ENCODE measurements around the gene MAPK8IP2. TPM values are rescaled to one million over a fixed set of nuclear protein-coding genes. Genes with fewer than 3 reads are reported as not detected.

The MAPK8IP2 gene
- total RNA-seq, 6 experiments from 2014 or later, result 0.15 to 1.7 (median 0.45) TPM

DNA sequence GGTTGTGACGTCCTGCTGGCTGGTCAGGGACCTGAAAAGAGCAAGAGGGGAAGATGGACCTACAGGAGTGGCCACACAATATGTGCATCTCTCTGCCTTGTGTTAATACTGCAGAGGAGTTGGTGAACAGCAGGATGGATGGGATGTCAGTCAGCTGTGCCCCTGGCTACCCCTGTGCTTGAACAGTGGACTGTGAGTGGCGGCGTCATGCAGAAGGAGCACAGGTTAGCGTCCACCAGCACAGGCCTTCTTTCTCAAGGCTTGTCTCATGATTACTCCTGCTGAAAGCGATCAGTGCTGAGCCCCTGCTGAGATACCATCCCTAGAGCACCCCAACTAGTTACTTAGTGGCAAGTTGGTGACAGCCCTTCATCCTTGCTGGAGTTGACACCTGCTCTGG, 14.2 kb upstream of the MAPK8IP2 start:
- ATAC-seq (no peak), DNase-seq (peak in 2 of 3 donors; percentile 10 to 17)
- WGBS (ENCODE audit: insufficient coverage, low coverage, low lambda C conversion rate, missing lambda C conversion rate), result no CpG with 5 or more reads among the region's 5 CpGs
- Histone ChIP-seq H3K36me3 (no peaks in the 10 kb centered on the region), H3K4me3 (no peak overlapping the region), H3K9me3 (no peaks in the 10 kb centered on the region), H3K27me3 (no peaks in the 10 kb centered on the region), H3K27ac (no peak overlapping the region), H3K4me1 (peaks cover 0 to 11% (median 0%) of the 10 kb centered on the region in 4 donors)
- TF ChIP-seq, protein P1, sequence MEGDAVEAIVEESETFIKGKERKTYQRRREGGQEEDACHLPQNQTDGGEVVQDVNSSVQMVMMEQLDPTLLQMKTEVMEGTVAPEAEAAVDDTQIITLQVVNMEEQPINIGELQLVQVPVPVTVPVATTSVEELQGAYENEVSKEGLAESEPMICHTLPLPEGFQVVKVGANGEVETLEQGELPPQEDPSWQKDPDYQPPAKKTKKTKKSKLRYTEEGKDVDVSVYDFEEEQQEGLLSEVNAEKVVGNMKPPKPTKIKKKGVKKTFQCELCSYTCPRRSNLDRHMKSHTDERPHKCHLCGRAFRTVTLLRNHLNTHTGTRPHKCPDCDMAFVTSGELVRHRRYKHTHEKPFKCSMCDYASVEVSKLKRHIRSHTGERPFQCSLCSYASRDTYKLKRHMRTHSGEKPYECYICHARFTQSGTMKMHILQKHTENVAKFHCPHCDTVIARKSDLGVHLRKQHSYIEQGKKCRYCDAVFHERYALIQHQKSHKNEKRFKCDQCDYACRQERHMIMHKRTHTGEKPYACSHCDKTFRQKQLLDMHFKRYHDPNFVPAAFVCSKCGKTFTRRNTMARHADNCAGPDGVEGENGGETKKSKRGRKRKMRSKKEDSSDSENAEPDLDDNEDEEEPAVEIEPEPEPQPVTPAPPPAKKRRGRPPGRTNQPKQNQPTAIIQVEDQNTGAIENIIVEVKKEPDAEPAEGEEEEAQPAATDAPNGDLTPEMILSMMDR (IDR thresholded peaks at IDR 0.05), result no peak
- no peak for TF ChIP-seq POLR2A (IDR thresholded peaks at IDR 0.05)
- intact Hi-C loops (cut with DNase I), result no loop called here

DNA sequence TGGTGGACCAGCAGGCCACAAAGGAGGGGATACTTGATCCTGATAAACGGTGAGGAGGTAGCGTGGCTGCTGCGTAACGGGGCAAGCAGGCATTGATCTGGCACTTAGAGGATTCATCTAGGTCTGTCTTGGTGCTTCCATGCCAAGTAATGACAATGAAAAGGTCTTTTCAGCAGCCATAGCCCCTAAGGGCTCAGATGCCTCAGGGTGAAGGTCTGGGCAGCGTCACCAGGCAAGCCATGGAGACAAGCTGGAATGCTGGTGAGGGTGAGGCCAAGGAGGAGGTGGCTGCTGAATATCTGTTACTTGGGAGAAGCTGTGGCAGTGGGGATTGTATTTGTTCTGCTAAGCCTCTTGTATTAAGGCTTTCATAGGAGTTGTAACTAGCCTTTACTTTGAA, 13.2 kb upstream of the MAPK8IP2 start:
- no peaks in the 10 kb centered on the region for H3K9me3 ChIP-seq
- H3K36me3 ChIP-seq, result no peaks in the 10 kb centered on the region
- H3K27ac ChIP-seq, result no peak overlapping the region
- WGBS (ENCODE audit: insufficient coverage, low coverage, low lambda C conversion rate, missing lambda C conversion rate), result 90% methylated on average over 5 of the region's 5 CpGs
- ATAC-seq, result no peak
- no peak overlapping the region for H3K4me3 ChIP-seq
- TF ChIP-seq POLR2A (IDR thresholded peaks at IDR 0.05), result no peak
- TF ChIP-seq, protein P1 (IDR thresholded peaks at IDR 0.05), result no peak
- intact Hi-C loops (cut with DNase I), result no loop called here
- no peaks in the 10 kb centered on the region for H3K27me3 ChIP-seq
- peak in 1 of 3 donors; percentile 4 for DNase-seq
- peaks cover 0 to 7% (median 0%) of the 10 kb centered on the region in 4 donors for H3K4me1 ChIP-seq

DNA sequence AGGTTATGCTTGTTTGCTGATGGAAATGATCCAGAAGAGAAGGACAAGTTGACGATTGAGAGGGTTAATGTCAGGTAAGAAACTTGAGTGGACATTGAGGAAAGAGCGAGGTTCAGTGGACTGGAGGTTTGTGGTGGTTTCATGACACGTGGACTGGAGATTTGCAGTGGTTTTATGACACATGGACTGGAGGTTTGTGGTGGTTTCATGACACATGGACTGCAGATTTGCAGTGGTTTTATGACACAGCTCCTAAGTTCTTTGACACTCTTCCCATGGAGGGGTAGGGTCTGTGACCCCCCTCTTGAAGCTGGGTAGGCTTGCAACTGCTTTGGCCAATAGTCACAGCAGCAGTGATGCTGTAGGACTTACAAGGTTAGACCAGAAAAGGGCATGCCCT, 5.4 kb upstream of the MAPK8IP2 start:
- peaks cover 0 to 4% (median 0%) of the 10 kb centered on the region in 4 donors for H3K4me1 ChIP-seq
- H3K27me3 ChIP-seq, result peaks cover 0 to 6% of the 10 kb centered on the region in 2 donors
- TF ChIP-seq, protein P1 (IDR thresholded peaks at IDR 0.05), result no peak
- no peak for TF ChIP-seq POLR2A (IDR thresholded peaks at IDR 0.05)
- intact Hi-C loops (cut with DNase I), result no loop called here
- H3K9me3 ChIP-seq, result no peaks in the 10 kb centered on the region
- H3K36me3 ChIP-seq, result no peaks in the 10 kb centered on the region
- DNase-seq, result no peak
- no peak for ATAC-seq
- no peak overlapping the region for H3K27ac ChIP-seq
- 87% methylated on average over 3 of the region's 3 CpGs for WGBS (ENCODE audit: insufficient coverage, low coverage, low lambda C conversion rate, missing lambda C conversion rate)
- no peak overlapping the region for H3K4me3 ChIP-seq

DNA sequence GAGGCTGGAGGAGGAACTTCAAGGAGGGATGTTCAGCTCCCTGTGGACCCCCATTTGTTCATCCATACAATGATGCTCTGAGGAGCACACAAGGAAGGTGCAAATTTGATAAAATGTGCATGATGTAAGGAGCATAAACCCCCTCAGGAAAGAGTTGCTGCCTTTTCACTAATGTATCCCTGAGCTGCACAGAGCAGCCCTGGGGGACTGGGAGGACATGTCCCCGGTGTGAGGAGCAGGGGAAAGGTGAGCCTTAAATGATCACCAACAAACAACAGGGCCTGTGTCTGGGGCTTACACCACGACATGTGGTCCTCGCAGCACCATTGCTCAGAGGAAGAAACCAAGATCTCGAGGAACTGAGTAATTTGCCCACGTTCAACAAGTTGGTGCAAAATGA, 3.5 kb upstream of the MAPK8IP2 start:
- intact Hi-C loops (cut with DNase I), result no loop called here
- Histone ChIP-seq H3K4me1 (peaks cover 0 to 6% (median 0%) of the 10 kb centered on the region in 4 donors), H3K4me3 (no peak overlapping the region), H3K9me3 (no peaks in the 10 kb centered on the region), H3K36me3 (no peaks in the 10 kb centered on the region), H3K27me3 (peaks cover 0 to 6% of the 10 kb centered on the region in 2 donors), H3K27ac (no peak overlapping the region)
- DNase-seq (no peak), ATAC-seq (no peak)
- no peak for TF ChIP-seq POLR2A (IDR thresholded peaks at IDR 0.05)
- TF ChIP-seq, protein P1 (IDR thresholded peaks at IDR 0.05), result no peak
- WGBS (ENCODE audit: insufficient coverage, low coverage, low lambda C conversion rate, missing lambda C conversion rate), result 82% methylated on average over 4 of the region's 5 CpGs

Measured in right lobe of liver (tissue), 6 donors.